ENCODE data around the gene MYL5. TPM values are rescaled to one million over a fixed set of nuclear protein-coding genes. Genes with fewer than 3 reads are reported as not detected.

Gene MYL5
- total and polyA plus RNA-seq, 2 of the 13 experiments (the other 11 are each of a cell fraction or from before 2014, with no cell fraction given), result 6.5 to 16.0 TPM

GRCh38 chr4:692771-693554 is 18.6 kb downstream of the MYL5 start (continued):
- TF ChIP-seq ZNF639 (CRISPR knock-in tag; conservative IDR thresholded peaks at IDR 0.05), result no peak
- TF ChIP-seq, protein P1, sequence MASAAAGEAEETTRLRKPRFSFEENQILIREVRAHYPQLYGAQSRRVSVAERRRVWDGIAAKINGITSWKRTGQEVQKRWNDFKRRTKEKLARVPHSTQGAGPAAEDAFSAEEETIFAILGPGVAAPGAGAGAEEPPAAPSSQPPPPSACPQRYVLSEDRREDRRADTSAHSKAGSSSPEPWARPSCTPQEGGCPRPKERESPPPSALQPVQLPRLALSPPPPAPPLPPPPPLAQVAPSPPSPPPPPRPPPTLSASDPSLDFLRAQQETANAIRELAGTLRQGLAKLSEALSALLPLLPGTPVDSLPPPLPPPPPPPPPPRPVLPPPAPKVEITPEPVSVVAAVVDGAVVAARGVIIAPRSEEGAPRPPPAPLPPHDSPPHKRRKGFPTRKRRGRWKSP (CRISPR knock-in tag; IDR thresholded peaks at IDR 0.05), result no peak
- peak; percentile 66 for TF ChIP-seq RXRA (CRISPR knock-in tag; IDR thresholded peaks at IDR 0.05)
- peak; percentile 61 for TF ChIP-seq UBTF (CRISPR knock-in tag; IDR thresholded peaks at IDR 0.05)
- no peak for TF ChIP-seq ZFYVE20 (CRISPR knock-in tag; IDR thresholded peaks at IDR 0.05; ENCODE audit: borderline replicate concordance, low read depth)
- TF ChIP-seq KDM5B (CRISPR knock-in tag; IDR thresholded peaks at IDR 0.05; ENCODE audit: borderline replicate concordance), result peak; percentile 61; the same call in 1 of the 2 replicates
- TF ChIP-seq ZNF124 (CRISPR knock-in tag; IDR thresholded peaks at IDR 0.05), result 0 out of 2 replicates have a peak, but pooled peaks have one; percentile 28
- TF ChIP-seq SIX1 (CRISPR knock-in tag; IDR thresholded peaks at IDR 0.05; ENCODE audit: borderline replicate concordance), result peak; percentile 53; the same call in 1 of the 2 replicates
- no peak for TF ChIP-seq ZNF101 (CRISPR knock-in tag; IDR thresholded peaks at IDR 0.05; ENCODE audit: borderline replicate concordance, low read depth)
- TF ChIP-seq, protein P2, sequence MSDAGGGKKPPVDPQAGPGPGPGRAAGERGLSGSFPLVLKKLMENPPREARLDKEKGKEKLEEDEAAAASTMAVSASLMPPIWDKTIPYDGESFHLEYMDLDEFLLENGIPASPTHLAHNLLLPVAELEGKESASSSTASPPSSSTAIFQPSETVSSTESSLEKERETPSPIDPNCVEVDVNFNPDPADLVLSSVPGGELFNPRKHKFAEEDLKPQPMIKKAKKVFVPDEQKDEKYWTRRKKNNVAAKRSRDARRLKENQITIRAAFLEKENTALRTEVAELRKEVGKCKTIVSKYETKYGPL (CRISPR knock-in tag; IDR thresholded peaks at IDR 0.05), result no peak
- TF ChIP-seq KAT8 (CRISPR knock-in tag; IDR thresholded peaks at IDR 0.05), result peak; percentile 70
- no peak for TF ChIP-seq ZHX2 (IDR thresholded peaks at IDR 0.05; ENCODE audit: low read depth)
- TF ChIP-seq ZHX2 (CRISPR knock-in tag; IDR thresholded peaks at IDR 0.05; ENCODE audit: borderline replicate concordance), result no peak
- no peak for TF ChIP-seq NR2C2 (CRISPR knock-in tag; IDR thresholded peaks at IDR 0.05; ENCODE audit: borderline replicate concordance)
- TF ChIP-seq PTBP1 (IDR thresholded peaks at IDR 0.05; ENCODE audit: low read depth, low read length, poor library complexity, severe bottlenecking), result no peak
- TF ChIP-seq ZNF562 (CRISPR knock-in tag; IDR thresholded peaks at IDR 0.05; ENCODE audit: borderline replicate concordance), result no peak
- TF ChIP-seq MATR3 (CRISPR knock-in tag; IDR thresholded peaks at IDR 0.05), result no peak
